ENCODE results near the gene RAPGEF3. TPM values are rescaled to one million over a fixed set of nuclear protein-coding genes. Genes with fewer than 3 reads are reported as not detected.

The RAPGEF3 gene
- total and polyA plus RNA-seq, 9 of the 15 experiments (the other 6 are each of a cell fraction or from before 2014, with no cell fraction given), result 0.03 to 0.78 (median 0.37) TPM; not detected in 1

- TF ChIP-seq HMGN3 (IDR thresholded peaks at IDR 0.05; ENCODE audit: borderline replicate concordance, extremely low read depth, insufficient read length, low read depth, low read length) (no peak), SAFB (IDR thresholded peaks at IDR 0.05; ENCODE audit: borderline replicate concordance, low read depth, low read length) (no peak), PHF21A (IDR thresholded peaks at IDR 0.05; ENCODE audit: borderline replicate concordance, low read depth) (no peak), MCM5 (IDR thresholded peaks at IDR 0.05; ENCODE audit: low read depth) (no peak), ZNF165 (CRISPR knock-in tag; IDR thresholded peaks at IDR 0.05; ENCODE audit: borderline replicate concordance) (no peak), BMI1 (IDR thresholded peaks at IDR 0.05; ENCODE audit: low read length) (no peak), ATF6 (CRISPR knock-in tag; IDR thresholded peaks at IDR 0.05) (no peak), STAT5A (IDR thresholded peaks at IDR 0.05; ENCODE audit: borderline replicate concordance, low read length) (peak; percentile 75), ZNF316 (IDR thresholded peaks at IDR 0.05) (no peak), HNRNPK (IDR thresholded peaks at IDR 0.05; ENCODE audit: low read depth, low read length, poor library complexity, severe bottlenecking) (no peak), TAF1 (IDR thresholded peaks at IDR 0.05; ENCODE audit: control insufficient read depth, extremely low read depth, insufficient read depth, low read length, severe bottlenecking) (no peak), PYGO2 (tag; IDR thresholded peaks at IDR 0.05) (peak; percentile 48; the same call in 1 of the 2 replicates), RFX5 (IDR thresholded peaks at IDR 0.05; ENCODE audit: low read depth, low read length) (no peak), RBM22 (IDR thresholded peaks at IDR 0.05; ENCODE audit: low read depth, low read length, poor library complexity, severe bottlenecking) (peak; percentile 42), SMAD3 (CRISPR knock-in tag; conservative IDR thresholded peaks at IDR 0.05) (no peak), SAFB2 (IDR thresholded peaks at IDR 0.05; ENCODE audit: borderline replicate concordance, low read depth, low read length, severe bottlenecking) (no peak), ZNF76 (CRISPR knock-in tag; IDR thresholded peaks at IDR 0.05; ENCODE audit: borderline replicate concordance) (no peak), SOX6 (IDR thresholded peaks at IDR 0.05) (peak; percentile 85), ZNF23 (CRISPR knock-in tag; IDR thresholded peaks at IDR 0.05) (no peak), ZNF780A (CRISPR knock-in tag; IDR thresholded peaks at IDR 0.05) (no peak)
- TF ChIP-seq, protein P1, sequence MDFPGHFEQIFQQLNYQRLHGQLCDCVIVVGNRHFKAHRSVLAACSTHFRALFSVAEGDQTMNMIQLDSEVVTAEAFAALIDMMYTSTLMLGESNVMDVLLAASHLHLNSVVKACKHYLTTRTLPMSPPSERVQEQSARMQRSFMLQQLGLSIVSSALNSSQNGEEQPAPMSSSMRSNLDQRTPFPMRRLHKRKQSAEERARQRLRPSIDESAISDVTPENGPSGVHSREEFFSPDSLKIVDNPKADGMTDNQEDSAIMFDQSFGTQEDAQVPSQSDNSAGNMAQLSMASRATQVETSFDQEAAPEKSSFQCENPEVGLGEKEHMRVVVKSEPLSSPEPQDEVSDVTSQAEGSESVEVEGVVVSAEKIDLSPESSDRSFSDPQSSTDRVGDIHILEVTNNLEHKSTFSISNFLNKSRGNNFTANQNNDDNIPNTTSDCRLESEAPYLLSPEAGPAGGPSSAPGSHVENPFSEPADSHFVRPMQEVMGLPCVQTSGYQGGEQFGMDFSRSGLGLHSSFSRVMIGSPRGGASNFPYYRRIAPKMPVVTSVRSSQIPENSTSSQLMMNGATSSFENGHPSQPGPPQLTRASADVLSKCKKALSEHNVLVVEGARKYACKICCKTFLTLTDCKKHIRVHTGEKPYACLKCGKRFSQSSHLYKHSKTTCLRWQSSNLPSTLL (IDR thresholded peaks at IDR 0.05), result no peak
- TF ChIP-seq, protein P2, sequence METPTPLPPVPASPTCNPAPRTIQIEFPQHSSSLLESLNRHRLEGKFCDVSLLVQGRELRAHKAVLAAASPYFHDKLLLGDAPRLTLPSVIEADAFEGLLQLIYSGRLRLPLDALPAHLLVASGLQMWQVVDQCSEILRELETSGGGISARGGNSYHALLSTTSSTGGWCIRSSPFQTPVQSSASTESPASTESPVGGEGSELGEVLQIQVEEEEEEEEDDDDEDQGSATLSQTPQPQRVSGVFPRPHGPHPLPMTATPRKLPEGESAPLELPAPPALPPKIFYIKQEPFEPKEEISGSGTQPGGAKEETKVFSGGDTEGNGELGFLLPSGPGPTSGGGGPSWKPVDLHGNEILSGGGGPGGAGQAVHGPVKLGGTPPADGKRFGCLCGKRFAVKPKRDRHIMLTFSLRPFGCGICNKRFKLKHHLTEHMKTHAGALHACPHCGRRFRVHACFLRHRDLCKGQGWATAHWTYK (CRISPR knock-in tag; IDR thresholded peaks at IDR 0.05), result no peak
- TF ChIP-seq, protein P3, sequence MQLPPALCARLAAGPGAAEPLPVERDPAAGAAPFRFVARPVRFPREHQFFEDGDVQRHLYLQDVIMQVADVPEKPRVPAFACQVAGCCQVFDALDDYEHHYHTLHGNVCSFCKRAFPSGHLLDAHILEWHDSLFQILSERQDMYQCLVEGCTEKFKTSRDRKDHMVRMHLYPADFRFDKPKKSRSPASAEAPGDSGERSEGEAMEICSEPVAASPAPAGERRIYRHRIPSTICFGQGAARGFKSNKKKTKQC (CRISPR knock-in tag; IDR thresholded peaks at IDR 0.05), result no peak
These were observed 19.3 kb upstream of the RAPGEF3 start (continued) for GRCh38 chr12:47777741-47778558.
